Ishikawa (cell line): Measurements from ENCODE around the gene ZC3H8.

Experiments
- MAX ChIP-seq: IDR thresholded peaks from 2 replicates; pipeline ENCODE4 v1.6.1; 2012
- NFIC ChIP-seq: IDR thresholded peaks from 2 replicates; pipeline ENCODE4 v1.6.1; 2012
- RAD21 ChIP-seq: IDR thresholded peaks from 2 replicates; pipeline ENCODE4 v1.6.1; 2012; ENCODE audit warnings: low read depth

- no peak for TF ChIP-seq MAX
- no peak for TF ChIP-seq NFIC
- TF ChIP-seq RAD21, result no peak
Observed at GRCh38 chr2:112242384-112242783, 12.5 kb downstream of the ZC3H8 start.
